DMS 273 treated with DMSO at 0.1 percent for 48 hours (cell line): ENCODE measurements around the gene TMCC2.

Source experiments
- DNase-seq: peaks from one replicate; lab custom pipeline; 2025; lab: John Stamatoyannopoulos, UW

Gene TMCC2

DNA sequence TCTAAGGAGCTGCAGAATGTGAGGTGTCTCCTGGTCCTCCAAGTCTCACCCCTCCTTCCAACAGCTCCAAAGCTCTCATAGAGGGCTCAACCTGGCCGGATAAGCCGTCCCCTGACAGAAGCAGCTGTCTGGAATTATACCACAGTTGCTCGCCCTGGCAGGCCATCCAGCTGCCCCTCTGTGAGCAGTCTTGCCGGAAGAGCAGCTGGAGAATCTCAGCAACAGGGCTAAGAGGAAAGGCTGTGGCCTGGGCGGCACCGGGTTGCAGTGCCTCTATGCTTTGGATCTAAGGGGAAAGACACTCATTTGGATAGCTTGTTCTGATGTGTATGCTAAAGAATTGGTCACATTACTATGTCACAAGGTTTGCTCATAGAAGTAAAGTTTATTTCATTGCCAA lies 12.4 kb downstream of the TMCC2 start:
- no peak for DNase-seq

DNA sequence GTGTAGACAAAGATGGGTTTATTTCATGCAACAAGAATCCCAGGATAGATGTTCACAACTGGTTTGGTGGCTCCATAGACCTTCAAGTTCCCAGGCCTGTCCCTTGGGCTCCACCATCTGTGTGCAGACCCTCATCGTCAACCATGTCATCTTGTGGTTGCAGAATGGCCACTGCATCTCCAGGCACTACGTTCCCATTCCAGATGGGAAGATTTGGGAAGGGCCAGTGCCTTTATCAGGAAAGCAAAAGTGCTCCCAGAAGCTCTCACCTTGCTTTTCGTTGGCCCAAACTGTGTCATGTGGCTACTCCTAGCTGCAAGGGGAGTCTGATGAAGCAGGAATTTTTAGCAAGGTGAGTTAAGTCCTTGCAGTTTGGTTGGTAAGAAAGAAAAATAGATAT lies 12.8 kb downstream of the TMCC2 start:
- no peak for DNase-seq

DNA sequence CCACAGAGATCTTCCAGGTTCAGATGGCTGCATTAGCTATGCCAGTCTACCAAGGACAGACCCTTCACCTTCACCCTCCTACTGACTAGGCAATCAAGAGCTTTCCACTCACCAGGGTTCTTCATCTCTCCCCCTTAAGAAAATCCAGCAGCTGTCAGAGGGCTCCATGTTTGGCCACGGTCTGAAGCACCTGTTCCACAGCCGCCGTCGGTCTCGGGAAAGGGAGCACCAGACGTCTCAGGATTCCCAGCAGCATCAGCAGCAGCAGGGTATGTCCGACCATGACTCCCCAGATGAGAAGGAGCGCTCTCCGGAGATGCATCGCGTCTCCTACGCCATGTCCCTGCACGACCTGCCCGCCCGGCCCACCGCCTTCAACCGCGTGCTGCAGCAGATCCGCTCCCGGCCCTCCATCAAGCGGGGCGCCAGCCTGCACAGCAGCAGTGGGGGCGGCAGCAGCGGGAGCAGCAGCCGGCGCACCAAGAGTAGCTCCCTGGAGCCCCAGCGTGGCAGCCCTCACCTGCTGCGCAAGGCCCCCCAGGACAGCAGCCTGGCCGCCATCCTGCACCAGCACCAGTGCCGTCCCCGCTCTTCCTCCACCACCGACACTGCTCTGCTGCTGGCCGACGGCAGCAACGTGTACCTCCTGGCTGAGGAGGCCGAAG lies 13.8 kb downstream of the TMCC2 start:
- no peak for DNase-seq

DNA sequence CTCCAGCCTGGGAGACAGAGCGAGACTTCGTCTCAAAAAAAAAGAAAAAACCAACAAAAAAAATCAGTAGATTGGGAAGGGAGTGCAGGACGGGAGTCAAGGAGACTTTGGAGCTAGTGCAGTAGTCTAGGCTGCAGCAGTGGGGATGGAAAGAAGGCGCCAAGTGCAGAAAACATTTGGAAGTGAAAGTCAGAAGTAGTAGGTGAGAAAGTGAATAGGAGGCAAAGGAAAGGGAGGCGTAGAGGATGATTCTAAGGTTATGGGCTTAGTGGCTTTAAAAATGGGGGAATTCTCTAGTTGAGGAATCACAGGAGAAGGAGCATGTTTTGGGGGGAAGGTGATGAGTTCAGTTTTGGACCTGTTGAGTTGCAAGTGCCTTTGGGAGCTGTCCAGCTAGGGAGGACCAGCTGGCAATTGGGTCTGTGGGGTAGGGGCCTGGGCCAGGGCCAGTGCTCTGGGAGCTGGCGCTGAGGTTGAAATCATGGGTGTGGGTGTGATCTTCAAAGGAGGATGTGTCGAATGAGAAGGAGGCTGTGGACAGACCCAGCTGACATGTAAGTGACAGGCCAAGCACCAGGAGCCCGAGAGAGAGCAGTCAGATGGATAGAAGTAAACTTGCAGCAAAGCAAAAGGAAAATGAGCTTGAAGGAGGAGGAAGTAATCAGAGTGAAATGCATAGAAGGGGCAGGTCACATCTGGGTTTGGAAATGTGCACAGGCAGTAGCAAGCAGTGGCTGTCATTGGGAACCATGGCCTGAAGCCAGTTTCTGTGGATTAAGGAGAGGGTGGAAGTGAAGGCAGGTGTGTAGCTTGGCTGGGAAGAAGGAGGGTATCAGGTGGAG lies 15.8 kb downstream of the TMCC2 start:
- DNase-seq, result no peak

- no peak for DNase-seq
Measured at GRCh38 chr1:205244384-205244783, 16.6 kb downstream of the TMCC2 start.

GRCh38 chr1:205245096-205245495 lies 17.4 kb downstream of the TMCC2 start:
- DNase-seq, result no peak

DNA sequence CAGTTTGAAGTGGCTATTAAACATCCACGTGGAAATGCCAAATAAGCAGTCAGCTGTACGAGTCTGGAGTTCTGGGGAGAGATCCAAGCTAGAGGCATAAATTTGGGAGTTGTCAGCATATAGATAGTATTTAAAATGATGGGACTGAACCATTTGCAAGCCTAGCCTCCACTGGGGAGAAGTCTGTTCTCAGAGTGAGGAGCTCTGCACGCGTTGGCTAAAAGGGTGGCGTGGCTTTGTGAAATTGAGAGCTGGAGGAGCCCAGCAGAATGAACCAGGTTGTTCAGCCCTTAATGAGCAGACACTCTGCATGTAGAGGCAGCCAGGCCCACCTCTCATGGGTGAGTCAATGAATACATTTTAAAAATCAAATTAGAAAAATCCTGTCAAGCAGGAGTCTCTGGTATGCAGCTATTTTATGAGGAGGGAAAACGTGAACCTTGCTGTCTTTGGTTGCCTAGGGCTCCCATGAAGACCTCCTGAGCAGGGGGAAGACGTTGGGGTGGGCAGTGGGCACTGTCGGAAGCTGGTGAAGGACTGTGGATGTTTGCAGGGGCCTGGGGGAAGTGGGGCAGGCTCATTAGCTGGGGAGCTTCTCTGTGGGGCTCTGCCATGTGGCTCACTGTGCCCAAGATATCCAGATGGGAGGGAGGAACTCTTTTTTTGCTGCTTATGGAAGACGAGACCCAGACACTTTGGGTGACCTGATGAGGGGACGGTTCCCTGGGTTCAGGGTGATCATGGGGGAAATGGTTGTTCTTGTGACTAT lies 18.8 kb downstream of the TMCC2 start:
- DNase-seq, result no peak

- DNase-seq, result peak; percentile 65
Measured at GRCh38 chr1:205247130-205247921, 19.6 kb downstream of the TMCC2 start.

DNA sequence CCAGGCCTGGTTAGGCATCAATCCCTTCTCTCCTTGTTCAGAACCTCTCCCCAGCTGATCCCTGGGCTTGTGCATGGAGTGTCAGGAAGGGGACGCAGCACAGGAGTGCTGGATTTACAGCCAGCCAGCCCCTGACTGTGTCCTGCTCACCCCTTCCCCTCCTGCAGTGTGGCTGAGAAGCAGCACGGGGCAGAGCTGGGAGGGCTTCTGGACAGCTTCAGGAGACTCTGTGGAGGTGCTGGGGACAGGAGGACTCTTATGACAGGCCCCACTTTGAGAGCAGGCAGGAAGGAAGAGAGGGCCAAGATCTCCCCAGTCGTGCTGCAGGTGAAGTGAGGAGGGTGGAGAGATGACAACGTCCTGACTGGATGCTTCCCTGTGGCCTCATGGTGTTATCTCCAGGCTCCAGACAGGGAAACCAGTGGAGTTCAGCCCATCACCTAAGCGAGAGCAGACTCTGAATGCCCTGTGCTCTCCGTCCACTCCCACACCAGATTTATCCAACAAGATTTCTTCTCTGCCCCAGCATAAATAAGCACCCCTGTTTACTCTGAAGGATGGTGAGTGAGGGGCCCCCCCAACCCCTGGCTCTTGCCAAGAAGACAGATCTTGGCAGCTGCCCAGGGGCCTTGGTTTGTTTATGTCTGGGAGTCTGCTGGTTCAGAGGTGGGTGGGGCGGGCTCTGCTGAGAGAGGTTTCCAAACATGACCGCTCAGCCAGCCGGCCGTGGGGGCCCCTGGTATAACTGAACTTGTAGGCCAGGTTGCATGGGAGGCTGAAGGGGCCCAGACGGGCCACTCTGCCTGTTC lies 21.3 kb downstream of the TMCC2 start:
- peak; percentile 44 for DNase-seq

DNA sequence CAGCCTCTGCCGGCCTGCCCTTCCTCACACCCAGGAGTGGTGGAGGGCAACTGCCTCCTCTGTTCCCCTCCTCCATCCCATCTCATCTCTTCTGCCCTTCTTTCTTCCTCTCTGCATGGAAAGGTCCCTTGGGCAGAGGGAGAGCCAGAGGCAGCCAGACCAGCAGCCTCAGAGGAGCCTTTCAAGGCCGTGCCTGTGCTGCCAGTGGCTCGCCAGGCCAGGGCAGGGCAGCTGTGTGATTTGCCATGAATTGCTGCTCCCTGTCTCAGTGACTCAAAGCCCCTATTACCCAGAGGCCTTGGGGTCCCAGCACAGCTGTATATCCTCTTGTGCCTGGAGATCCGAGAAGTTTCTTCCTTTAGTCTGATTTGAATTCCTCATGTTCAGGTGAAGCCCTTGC lies 21.9 kb downstream of the TMCC2 start:
- no peak for DNase-seq

DNA sequence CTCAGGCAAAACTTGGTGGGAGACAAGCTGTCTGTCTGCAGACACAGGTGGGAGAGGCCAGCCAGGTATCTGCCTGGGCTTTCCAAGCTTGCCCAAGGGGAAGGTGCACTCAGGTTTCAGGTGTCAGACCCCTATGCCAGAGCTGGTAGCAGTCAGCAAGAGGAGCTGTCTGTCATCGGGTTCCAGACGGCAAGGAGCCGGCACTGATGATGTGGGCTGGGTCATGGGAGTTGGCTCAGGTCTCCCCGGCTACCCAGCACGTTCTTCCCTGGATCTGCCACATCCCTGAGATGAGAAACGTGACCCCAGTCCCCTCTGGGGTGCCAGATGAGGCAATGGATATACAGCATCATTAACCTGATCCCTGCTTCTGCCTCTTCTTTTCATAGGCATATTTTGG lies 23.0 kb downstream of the TMCC2 start:
- DNase-seq, result no peak

DNA sequence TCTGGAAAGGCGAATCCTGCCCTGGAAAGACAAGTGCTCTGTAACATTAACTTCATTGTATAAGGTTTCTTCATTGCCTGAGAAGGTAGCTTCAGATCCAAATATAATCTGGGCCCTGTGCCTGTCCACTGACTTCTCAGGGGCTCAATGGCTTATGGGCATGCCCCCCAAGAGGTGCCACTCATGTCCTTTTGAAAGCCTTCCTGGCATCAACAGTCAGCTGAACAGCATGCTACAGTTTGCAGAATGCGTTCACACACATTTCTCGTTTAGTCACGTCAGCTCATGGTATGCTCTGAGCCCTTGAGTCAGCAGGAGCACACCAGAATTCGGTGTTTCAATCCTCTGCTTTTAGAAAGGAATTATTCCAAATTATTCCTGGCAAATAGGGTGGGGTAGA lies 23.8 kb downstream of the TMCC2 start:
- DNase-seq, result no peak

GRCh38 chr1:205255941-205256780 lies 28.4 kb downstream of the TMCC2 start:
- peak; percentile 75 for DNase-seq

- no peak for DNase-seq
Measured at GRCh38 chr1:205256951-205257625, 29.3 kb downstream of the TMCC2 start.

- DNase-seq, result no peak
Measured at GRCh38 chr1:205257735-205258134, 30.0 kb downstream of the TMCC2 start.

GRCh38 chr1:205258261-205258691 lies 30.5 kb downstream of the TMCC2 start:
- DNase-seq, result no peak

- no peak for DNase-seq
Measured at GRCh38 chr1:205258719-205259118, 31.0 kb downstream of the TMCC2 start.

- DNase-seq, result no peak
Measured at GRCh38 chr1:205259324-205259832, 31.6 kb downstream of the TMCC2 start.

DNA sequence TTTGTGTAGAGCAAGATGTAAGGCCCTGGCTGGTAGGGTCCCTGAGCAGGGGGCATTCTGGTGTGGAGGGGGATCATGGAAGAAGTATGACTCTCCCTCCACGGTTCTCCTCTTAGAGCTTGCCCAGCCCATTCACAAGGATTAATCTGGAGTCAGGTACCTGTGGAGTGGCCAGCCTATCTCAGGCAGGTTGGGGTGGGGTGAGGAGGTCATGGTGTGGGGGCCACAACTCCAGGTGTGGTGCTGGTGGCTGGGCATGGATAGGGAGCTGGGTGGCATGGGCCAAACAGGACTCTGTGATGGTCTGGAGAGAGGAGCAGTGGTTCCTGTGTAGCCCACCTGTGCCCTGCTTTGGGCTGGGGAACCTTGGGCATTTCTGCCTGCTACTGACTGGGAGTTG lies 32.3 kb downstream of the TMCC2 start:
- no peak for DNase-seq
